Adrenal gland (tissue), 12 donors: ENCODE results near the gene FGF12. TPM values are rescaled to one million over a fixed set of nuclear protein-coding genes. Genes with fewer than 3 reads are reported as not detected.

ENCODE experiments used
- DNase-seq, 7 donors: peaks; one replicate each; pipeline ENCODE4 v3.0.0-alpha.2; 2019 to 2020
- H3K27ac ChIP-seq, 5 donors: fragments of 200-600 bp; sonication (generic) in 4 of 5; 1 replicate in 3 of 5; 2 replicates in 2 of 5; pipeline versions ENCODE4 v1.5.1 to v1.8.0; 2016 to 2020; ENCODE audit warnings: mild to moderate bottlenecking in 1 of 5
- H3K27me3 ChIP-seq: fragments of 200-600 bp; 2 replicates; pipeline ENCODE4 v1.8.0; 2021
- H3K36me3 ChIP-seq, 2 donors: fragments of 200-600 bp; replicated peaks in 1 of 2; 1 replicate in 1 of 2; 2 replicates in 1 of 2; pipeline versions ENCODE4 v1.5.1 to v1.8.0; 2018 to 2022
- H3K4me1 ChIP-seq, 2 donors: fragments of 200-600 bp; replicated peaks in 1 of 2; 1 replicate in 1 of 2; 2 replicates in 1 of 2; pipeline versions ENCODE4 v1.5.1 to v1.8.0; 2018 to 2021
- H3K4me3 ChIP-seq, 4 donors: fragments of 200-600 bp; sonication (generic) in 3 of 4; one replicate each; pipeline ENCODE4 v1.5.1; 2016 to 2018
- H3K9me3 ChIP-seq, 3 donors: fragments of 200-600 bp; sonication (generic) in 1 of 3; replicated peaks in 1 of 3; 1 replicate in 2 of 3; 2 replicates in 1 of 3; pipeline versions ENCODE4 v1.5.1 to v1.8.0; 2016 to 2021
- CTCF ChIP-seq, 6 experiments: fragments of 450-650 bp in 4 of 6; fragments of 200-600 bp in 2 of 6; sonication (generic) in 1 of 6; IDR thresholded peaks; 1 replicate in 5 of 6; 2 replicates in 1 of 6; pipeline versions ENCODE4 v1.5.1 to v1.8.0; 2016 to 2021; ENCODE audit warnings: antibody characterized with exemption in 6 of 6, mild to moderate bottlenecking in 2 of 6, moderate library complexity in 1 of 6
- POLR2A ChIP-seq, 2 donors: fragments of 450-650 bp; IDR thresholded peaks; one replicate each; pipeline ENCODE4 v1.6.1; 2017; ENCODE audit warnings: antibody characterized with exemption in 2 of 2, mild to moderate bottlenecking in 2 of 2, moderate library complexity in 1 of 2
- WGBS, 4 donors: extraction: QIAGEN DNeasy Blood & Tissue Kit in 2 of 4; methylation state at CpG; one replicate each; pipeline versions ENCODE4 v1.1.5 to v1.1.7; 2013 to 2017; 5-methylcytosine and 5-hydroxymethylcytosine counted together
- intact Hi-C, 2 donors: fragments of 100-400 bp; cut with DNase I; formaldehyde crosslinking; loops; one replicate each; pipeline versions ENCODE4 v1.14.1 to v1.15.0; 2022 to 2023
- polyA plus RNA-seq, 3 donors: library from polyadenylated mRNA; stranded (reverse); fragments of 200-250 nt in 2 of 3; fragments of 350-450 nt in 1 of 3; fragmentation: Illumina TruSeq in 1 of 3; extraction: RNeasy Lipid Tissue Mini Kit (QIAGEN cat#74804) in 1 of 3; gene quantifications; one replicate each; pipeline ENCODE4 v1.2.3, GENCODE V29; 2013 to 2014
- total RNA-seq, 9 donors: library from RNA; depleted of rRNA in 4 of 9; stranded (reverse); fragments of >200 nt in 4 of 9; fragments of 120-200 nt in 1 of 9; fragmentation: NEBNext Ultra II Directional in 1 of 9; extraction: Animal tissue kit (Norgen Biotek cat#: 25700) in 1 of 9; gene quantifications; one replicate each; pipeline versions ENCODE4 v1.1.0 to v1.2.4, GENCODE V29; 2013 to 2023
- donor health status: healthy with polysubstance abuse.
- donor health status: Bipolar disorder and iron deficiency.
- donor health status: DM: yes; HTN: yes; CAD: no.
- donor health status: DM: no; HTN: no; CAD: no.
- donor health status: DM: no; HTN: no; CAD: no.
- donor health status: DM: yes; HTN: yes; CAD: no.

The FGF12 gene
- total and polyA plus RNA-seq, 12 donors: 23.3 to 286 (median 81.3) TPM

GRCh38 chr3:192621909-192622308 is 105.4 kb downstream of the FGF12 start:
- intact Hi-C loops: no loop called here
- TF ChIP-seq CTCF (IDR thresholded peaks at IDR 0.05) (no peak), POLR2A (IDR thresholded peaks at IDR 0.05) (no peak)
- Histone ChIP-seq H3K4me3 (no peak overlapping the region), H3K36me3 (no peaks in the 10 kb centered on the region), H3K27me3 (peaks cover 3% of the 10 kb centered on the region), H3K4me1 (no peaks in the 10 kb centered on the region), H3K9me3 (no peaks in the 10 kb centered on the region), H3K27ac (no peak overlapping the region)
- 77 to 88% (median 81%) methylated on average over 3 of the region's 3 CpGs for WGBS, 4 donors
- no peak for DNase-seq

- intact Hi-C loops: no loop called here
- H3K4me3 ChIP-seq: no peak overlapping the region
- 51 to 69% (median 64%) methylated on average over 3 of the region's 3 CpGs for WGBS, 4 donors
- DNase-seq: no peak
- H3K27me3 ChIP-seq: peaks cover 3% of the 10 kb centered on the region
- H3K27ac ChIP-seq: no peak overlapping the region
- H3K4me1 ChIP-seq: no peaks in the 10 kb centered on the region
- no peaks in the 10 kb centered on the region for H3K36me3 ChIP-seq
- no peaks in the 10 kb centered on the region for H3K9me3 ChIP-seq
- TF ChIP-seq POLR2A (IDR thresholded peaks at IDR 0.05) (no peak), CTCF (IDR thresholded peaks at IDR 0.05) (no peak)
These were observed 107.1 kb downstream of the FGF12 start for GRCh38 chr3:192620275-192620674.

GRCh38 chr3:192611411-192611810 is 115.9 kb downstream of the FGF12 start:
- Histone ChIP-seq H3K27ac (no peak overlapping the region), H3K27me3 (no peaks in the 10 kb centered on the region), H3K9me3 (no peaks in the 10 kb centered on the region), H3K36me3 (no peaks in the 10 kb centered on the region), H3K4me3 (no peak overlapping the region), H3K4me1 (no peaks in the 10 kb centered on the region)
- TF ChIP-seq POLR2A (IDR thresholded peaks at IDR 0.05): no peak
- no peak for TF ChIP-seq CTCF (IDR thresholded peaks at IDR 0.05)
- intact Hi-C loops: no loop called here
- no peak for DNase-seq
- WGBS, 4 donors: 79 to 86% (median 83%) methylated on average over 4 of the region's 4 CpGs

- H3K27me3 ChIP-seq: no peaks in the 10 kb centered on the region
- TF ChIP-seq POLR2A (IDR thresholded peaks at IDR 0.05): no peak
- TF ChIP-seq CTCF (IDR thresholded peaks at IDR 0.05): no peak
- H3K4me1 ChIP-seq: no peaks in the 10 kb centered on the region
- 66 to 72% (median 70%) methylated on average over 8 of the region's 8 CpGs for WGBS, 4 donors
- no peaks in the 10 kb centered on the region for H3K36me3 ChIP-seq
- intact Hi-C loops: no loop called here
- H3K4me3 ChIP-seq: no peak overlapping the region
- no peak for DNase-seq
- H3K9me3 ChIP-seq: no peaks in the 10 kb centered on the region
- no peak overlapping the region for H3K27ac ChIP-seq
These were observed 118.4 kb downstream of the FGF12 start for GRCh38 chr3:192608726-192609600.
